ENCODE results near the gene OOSP3. TPM values are rescaled to one million over a fixed set of nuclear protein-coding genes. Genes with fewer than 3 reads are reported as not detected.
"Not testable (repeated sequence)": the region's sequence is repeated elsewhere in the genome, so short reads cannot be mapped to it uniquely, and the experiment has no call there.

Gene OOSP3
- total RNA-seq = not detected
- long read RNA-seq = 0 reads

GRCh38 chr11:59878575-59878974, at the start of gene OOSP3:
Gene OOSP3, plus strand, starts transcription at chr11:59878782. Its CDS starts 27 bp downstream, at chr11:59878809.
- intact Hi-C loops (cut with DNase I) = no loop called here
- DNase-seq (ENCODE audit: low spot score) = no peak

GRCh38 chr11:59829358-59829757, 49.2 kb upstream of the OOSP3 start:
- intact Hi-C loops (cut with DNase I) = no loop called here
- DNase-seq (ENCODE audit: low spot score) = no peak

- intact Hi-C loops (cut with DNase I) = no loop called here
Measured at GRCh38 chr11:59833602-59834001, 45.0 kb upstream of the OOSP3 start.

DNA sequence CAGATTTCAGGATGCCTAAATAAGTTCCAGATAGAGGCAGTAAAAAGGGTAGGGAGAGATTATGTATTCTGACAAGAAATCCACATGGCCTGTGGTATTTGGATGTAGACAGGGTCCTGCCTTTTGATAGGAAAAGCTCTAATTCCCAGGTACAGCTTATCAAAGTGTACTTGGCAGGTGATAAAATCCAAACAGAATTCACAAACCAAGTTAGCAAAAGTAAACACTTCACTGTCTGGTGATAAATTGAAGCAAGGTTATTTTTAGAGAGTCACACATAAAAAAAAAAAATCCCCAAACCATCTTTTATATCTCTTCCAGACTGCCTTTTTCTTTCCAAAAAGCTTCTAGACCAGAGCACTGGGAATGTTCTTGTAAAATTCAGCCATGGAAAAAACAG, 39.0 kb upstream of the OOSP3 start:
- intact Hi-C loops (cut with DNase I) = no loop called here

More at GRCh38 chr11:59833602-59834001, 45.0 kb upstream of the OOSP3 start:
- DNase-seq (ENCODE audit: low spot score) = no peak

GRCh38 chr11:59841514-59841913, 37.1 kb upstream of the OOSP3 start:
- no peak for DNase-seq (ENCODE audit: low spot score)
- intact Hi-C loops (cut with DNase I) = no loop called here

More for the DNA sequence above, 39.0 kb upstream of the OOSP3 start:
- DNase-seq (ENCODE audit: low spot score) = no peak

DNA sequence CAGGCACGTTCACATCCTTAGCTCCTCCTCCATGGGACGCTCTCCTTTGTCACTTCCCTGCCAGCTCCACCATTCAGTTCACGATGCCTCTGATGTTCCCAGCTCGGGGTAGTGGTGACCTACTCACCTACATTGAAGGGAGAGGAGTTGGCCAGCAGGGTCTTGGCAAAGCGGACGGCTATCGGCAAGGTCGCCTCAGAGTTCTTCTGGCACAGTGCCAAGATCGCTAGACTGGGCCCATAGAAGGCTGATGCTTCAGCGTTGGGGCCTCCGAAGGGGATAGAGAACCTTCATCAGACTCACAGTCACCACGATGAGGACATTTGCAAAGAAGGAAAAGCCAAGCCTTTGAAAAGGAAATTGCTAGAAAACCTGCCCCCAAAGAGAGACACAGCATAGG, 36.3 kb upstream of the OOSP3 start:
- DNase-seq (ENCODE audit: low spot score) = no peak
- intact Hi-C loops (cut with DNase I) = no loop called here

GRCh38 chr11:59845399-59845798, 33.2 kb upstream of the OOSP3 start, which contains the start of gene CBLIF:
Gene CBLIF, minus strand, starts transcription at chr11:59845499. Its CDS starts 46 bp downstream, at chr11:59845453.
- intact Hi-C loops (cut with DNase I) = no loop called here
- no peak for DNase-seq (ENCODE audit: low spot score)

DNA sequence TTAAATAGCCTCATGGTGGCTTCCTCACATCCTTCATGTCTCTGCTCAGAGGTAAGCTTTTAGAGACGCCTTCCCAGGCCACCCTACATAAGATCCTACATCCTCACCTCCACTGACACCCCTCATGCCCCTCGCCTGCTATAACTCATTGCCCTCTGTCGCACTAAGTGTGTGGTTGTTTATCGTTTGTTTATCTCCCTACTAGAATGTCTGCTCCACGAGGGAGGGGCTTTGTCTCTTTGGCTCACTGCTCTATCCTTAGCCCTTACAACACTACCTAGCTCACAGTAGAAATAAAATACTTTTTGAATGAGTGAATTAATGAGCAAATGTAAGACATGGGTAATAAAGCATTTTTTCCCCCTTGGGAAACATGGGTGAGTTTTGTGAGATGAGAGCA, 32.0 kb upstream of the OOSP3 start:
- intact Hi-C loops (cut with DNase I) = no loop called here
- DNase-seq (ENCODE audit: low spot score) = no peak

- no peak for DNase-seq (ENCODE audit: low spot score)
- intact Hi-C loops (cut with DNase I) = no loop called here
Measured at GRCh38 chr11:59847626-59848025, 31.0 kb upstream of the OOSP3 start.

DNA sequence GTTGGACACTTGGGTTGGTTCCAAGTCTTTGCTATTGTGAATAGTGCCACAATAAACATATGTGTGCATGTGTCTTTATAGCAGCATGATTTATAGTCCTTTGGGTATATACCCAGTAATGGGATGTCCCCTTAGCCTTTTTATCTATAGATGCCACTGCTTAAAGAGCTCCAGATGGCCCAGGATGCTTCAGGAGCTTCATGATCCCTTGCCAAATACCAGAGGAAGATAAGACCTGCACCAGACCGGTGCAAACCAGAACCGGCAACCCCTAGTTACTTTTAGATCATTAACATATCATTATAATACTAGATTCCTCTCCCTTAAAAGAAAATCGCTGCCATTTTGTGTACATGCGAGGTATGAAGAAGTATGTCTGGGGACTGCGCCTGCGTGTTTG, 30.1 kb upstream of the OOSP3 start:
- DNase-seq (ENCODE audit: low spot score); intact Hi-C loops (cut with DNase I): not testable (repeated sequence)

GRCh38 chr11:59849129-59849528, 29.5 kb upstream of the OOSP3 start:
- no peak for DNase-seq (ENCODE audit: low spot score)
- intact Hi-C loops (cut with DNase I) = no loop called here

GRCh38 chr11:59849551-59849950, 29.0 kb upstream of the OOSP3 start:
- DNase-seq (ENCODE audit: low spot score); intact Hi-C loops (cut with DNase I): not testable (repeated sequence)

GRCh38 chr11:59851416-59851815, 27.2 kb upstream of the OOSP3 start:
- DNase-seq (ENCODE audit: low spot score); intact Hi-C loops (cut with DNase I): not testable (repeated sequence)

GRCh38 chr11:59854871-59855270, 23.7 kb upstream of the OOSP3 start:
- intact Hi-C loops (cut with DNase I) = no loop called here
- no peak for DNase-seq (ENCODE audit: low spot score)

DNA sequence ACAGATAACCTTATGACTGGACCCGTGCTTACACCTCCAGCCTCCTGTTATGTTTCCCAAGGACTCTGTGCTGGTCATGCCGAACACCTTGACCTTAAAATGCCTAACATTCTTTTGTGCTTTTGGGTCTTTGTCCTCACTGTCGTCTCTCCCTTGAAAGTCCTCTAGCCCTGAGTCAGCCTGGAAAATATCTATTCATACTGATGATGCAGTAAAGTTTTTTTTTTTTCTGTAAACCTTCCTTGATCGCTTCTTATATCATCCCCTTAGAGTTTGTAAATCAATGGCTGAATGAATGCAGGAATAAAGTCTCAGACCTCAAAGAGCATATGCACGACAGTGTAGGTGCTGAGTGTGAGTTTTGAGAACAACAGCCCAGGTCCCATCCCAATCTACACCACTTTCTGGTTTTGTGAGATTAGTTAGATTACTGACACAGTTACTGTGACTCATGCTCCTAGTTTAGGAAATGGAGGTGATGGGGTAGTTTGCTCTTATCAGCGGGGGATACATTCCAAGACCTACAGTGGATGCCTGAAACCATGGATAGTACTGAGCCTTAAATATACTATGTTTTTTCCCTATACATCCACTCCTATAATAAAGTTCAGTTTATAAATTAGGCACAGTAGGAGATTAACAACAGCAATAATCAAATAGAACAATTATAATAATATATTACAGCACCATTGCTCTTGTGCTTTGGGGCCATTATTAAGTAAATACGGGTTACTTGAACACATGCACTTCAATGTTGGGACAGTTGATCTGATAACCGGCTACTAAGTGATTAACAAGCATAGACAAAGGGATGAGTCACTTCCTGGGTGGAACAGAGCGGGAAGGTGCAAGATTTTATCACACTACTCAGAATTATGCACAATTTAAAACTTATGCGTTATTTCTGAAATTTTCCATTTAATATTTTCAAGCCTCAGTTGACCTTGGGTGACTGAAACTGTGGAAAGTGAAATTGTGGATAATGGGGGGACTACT, 20.8 kb upstream of the OOSP3 start:
- no peak for DNase-seq (ENCODE audit: low spot score)
- intact Hi-C loops (cut with DNase I) = no loop called here

DNA sequence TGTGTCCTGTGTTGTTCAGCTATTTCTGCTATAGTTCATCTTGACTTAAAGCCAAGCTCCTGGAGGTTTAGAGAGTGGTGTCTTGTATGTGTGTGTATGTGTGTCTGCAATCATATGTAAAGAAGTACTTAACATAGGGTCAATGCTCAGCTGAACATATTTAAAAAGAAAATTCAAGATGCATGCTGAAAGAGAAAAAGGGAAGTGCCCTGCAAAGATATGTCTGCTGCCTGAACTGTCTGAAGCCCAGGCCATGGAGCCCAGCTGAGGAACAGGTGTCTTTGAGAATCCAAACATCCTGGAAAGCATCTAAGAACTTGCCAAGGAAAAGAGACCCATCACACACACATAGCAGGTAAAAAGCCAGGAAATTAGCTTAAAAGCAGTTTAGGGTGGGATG, 18.9 kb upstream of the OOSP3 start:
- DNase-seq (ENCODE audit: low spot score) = no peak
- intact Hi-C loops (cut with DNase I) = no loop called here

- intact Hi-C loops (cut with DNase I) = no loop called here
- DNase-seq (ENCODE audit: low spot score) = no peak
Measured at GRCh38 chr11:59862252-59862651, 16.3 kb upstream of the OOSP3 start.

- no peak for DNase-seq (ENCODE audit: low spot score)
- intact Hi-C loops (cut with DNase I) = no loop called here
Measured at GRCh38 chr11:59865031-59865430, 13.6 kb upstream of the OOSP3 start.

- intact Hi-C loops (cut with DNase I) = no loop called here
- DNase-seq (ENCODE audit: low spot score) = no peak
Measured at GRCh38 chr11:59866397-59866796, 12.2 kb upstream of the OOSP3 start, which contains the start of gene TCN1. Gene TCN1, minus strand, starts transcription at chr11:59866487. Its CDS starts 17 bp downstream, at chr11:59866470.

DNA sequence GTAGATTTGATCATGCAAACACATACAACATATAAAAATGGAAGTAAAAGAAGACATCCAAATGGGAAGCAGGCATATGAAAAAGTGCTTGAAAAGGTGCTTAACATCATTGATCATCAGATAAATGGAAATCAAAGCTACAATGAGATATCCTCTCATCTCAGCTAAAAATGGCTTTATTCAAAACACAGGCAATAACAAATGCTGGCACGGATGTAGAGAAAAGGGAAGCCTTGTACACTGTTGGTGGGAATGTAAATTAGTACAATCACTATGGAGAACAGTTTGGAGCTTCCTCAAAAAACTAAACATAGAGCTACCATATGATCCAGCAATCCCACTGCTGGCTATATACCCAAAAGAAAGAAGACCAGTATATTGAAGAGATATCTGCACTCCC, 11.7 kb upstream of the OOSP3 start:
- intact Hi-C loops (cut with DNase I) = no loop called here
- no peak for DNase-seq (ENCODE audit: low spot score)

DNA sequence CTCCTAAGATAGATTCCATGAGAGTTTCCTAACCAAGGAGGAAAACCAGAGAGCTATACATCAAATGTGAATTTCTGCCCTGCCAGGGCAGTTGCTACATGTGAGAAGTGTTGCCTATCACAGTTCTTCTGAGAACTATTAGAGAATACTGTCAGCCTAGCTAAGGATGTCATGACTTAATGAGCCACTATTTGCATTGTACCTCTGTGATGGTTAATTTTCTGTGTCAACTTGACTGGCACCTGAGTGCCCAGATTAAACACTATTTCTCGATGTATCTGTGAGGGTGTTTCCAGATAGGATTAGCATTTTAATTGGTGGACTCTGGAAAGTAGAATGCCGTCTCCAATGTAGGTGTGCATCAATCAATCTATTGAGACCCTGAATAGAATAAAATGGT, 10.6 kb upstream of the OOSP3 start:
- intact Hi-C loops (cut with DNase I) = no loop called here
- DNase-seq (ENCODE audit: low spot score) = no peak
